ENCODE data around the gene CCDC70. TPM values are rescaled to one million over a fixed set of nuclear protein-coding genes. Genes with fewer than 3 reads are reported as not detected.

CCDC70 gene
- total and polyA plus RNA-seq, 8 donors: not detected

DNA sequence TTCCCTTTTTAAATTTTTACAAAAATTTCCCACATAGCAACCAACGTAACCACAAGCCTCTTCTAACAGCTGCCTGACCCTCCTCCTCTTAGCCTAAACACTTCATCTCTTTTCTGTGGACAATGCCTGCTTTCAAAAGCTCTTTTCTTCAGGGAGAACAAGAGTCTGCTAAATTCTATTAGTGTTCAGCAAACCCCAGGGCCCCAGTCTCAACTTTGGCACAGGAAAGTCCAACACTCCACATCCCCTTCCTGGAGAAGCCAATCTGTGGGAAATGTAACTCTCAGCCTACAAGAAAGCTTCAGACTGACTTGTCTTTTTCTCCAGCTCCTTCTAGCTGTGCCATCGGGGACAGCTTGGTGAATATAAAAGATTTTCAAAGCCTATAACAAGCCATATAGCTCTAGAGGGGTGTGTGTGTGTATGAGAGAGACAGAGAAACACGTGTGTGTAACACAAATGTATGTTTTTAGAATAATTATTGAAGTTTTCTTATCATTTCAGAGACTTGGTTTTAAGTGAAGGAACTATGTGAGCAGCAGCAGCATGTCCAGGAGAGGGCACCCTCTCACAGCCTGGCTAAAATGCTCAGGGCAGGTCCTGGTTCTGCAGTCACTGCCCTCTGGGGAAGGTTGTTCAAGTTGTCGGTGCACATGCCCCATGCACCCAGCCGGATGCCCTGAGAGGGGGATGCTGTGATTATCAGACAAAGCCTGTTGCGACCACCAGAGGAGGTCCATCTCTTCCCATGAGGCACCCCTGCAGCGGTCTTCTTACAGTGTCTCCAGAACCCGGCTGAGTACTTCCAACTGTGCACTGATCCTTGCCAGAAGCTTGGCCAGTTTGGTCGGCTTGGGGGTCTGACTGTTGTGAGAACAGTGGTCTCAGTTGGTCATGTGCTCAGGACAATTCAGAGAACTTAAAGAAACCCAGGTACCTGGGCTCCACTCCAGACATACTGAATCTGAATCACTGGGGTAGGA, 34.4 kb downstream of the CCDC70 start:
- no peaks in the 10 kb centered on the region for H3K36me3 ChIP-seq
- 47 to 50% methylated on average over 9 of the region's 9 CpGs for WGBS, 2 donors
- intact Hi-C loops (cut with DNase I): loop anchor here in 1 of 3 donors (5.0 kb wide), 1 partner anchor 231 kb away; the partner anchor contains the start of gene NEK5
- ATAC-seq: peak; percentile 66 to 95 (median 92)
- no peaks in the 10 kb centered on the region for H3K4me1 ChIP-seq
- TF ChIP-seq, protein P1, sequence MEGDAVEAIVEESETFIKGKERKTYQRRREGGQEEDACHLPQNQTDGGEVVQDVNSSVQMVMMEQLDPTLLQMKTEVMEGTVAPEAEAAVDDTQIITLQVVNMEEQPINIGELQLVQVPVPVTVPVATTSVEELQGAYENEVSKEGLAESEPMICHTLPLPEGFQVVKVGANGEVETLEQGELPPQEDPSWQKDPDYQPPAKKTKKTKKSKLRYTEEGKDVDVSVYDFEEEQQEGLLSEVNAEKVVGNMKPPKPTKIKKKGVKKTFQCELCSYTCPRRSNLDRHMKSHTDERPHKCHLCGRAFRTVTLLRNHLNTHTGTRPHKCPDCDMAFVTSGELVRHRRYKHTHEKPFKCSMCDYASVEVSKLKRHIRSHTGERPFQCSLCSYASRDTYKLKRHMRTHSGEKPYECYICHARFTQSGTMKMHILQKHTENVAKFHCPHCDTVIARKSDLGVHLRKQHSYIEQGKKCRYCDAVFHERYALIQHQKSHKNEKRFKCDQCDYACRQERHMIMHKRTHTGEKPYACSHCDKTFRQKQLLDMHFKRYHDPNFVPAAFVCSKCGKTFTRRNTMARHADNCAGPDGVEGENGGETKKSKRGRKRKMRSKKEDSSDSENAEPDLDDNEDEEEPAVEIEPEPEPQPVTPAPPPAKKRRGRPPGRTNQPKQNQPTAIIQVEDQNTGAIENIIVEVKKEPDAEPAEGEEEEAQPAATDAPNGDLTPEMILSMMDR (IDR thresholded peaks at IDR 0.05): peak in 3 of 4 donors; percentile 30 to 52 (median 46)
- FAIRE-seq: no peak
- no peak overlapping the region for H3K27ac ChIP-seq
- H3K27me3 ChIP-seq: no peaks in the 10 kb centered on the region
- H3K4me3 ChIP-seq: no peak overlapping the region
- peak; percentile 24 to 70 (median 52) for DNase-seq
- H3K9me3 ChIP-seq: no peaks in the 10 kb centered on the region

DNA sequence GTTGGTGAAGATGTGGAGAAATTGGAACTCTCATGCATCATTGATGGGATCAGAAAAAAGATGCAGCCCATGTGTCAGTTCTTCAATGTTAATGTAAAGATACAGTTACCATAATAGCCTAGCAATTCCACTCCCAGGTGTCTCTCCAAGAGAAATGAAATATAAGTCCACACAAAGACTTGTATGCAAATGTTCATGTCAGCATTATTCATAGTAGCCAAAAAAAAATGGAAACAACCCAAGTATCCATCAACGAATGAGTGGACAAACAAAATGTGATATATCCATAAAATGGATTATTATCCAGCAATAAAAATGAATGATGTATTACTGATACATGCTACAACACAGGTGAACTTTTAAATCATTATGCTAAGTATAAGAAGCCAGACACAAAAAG, 38.7 kb downstream of the CCDC70 start:
- intact Hi-C loops (cut with DNase I): no loop called here
- FAIRE-seq: no peak
- H3K4me3 ChIP-seq: no peak overlapping the region
- WGBS, 2 donors: 42 to 67% methylated on average over 1 of the region's 1 CpG
- TF ChIP-seq, protein P1 (IDR thresholded peaks at IDR 0.05): no peak
- no peak for ATAC-seq
- no peak overlapping the region for H3K27ac ChIP-seq
- H3K9me3 ChIP-seq: no peaks in the 10 kb centered on the region
- H3K4me1 ChIP-seq: no peaks in the 10 kb centered on the region
- H3K27me3 ChIP-seq: no peaks in the 10 kb centered on the region
- DNase-seq: no peak
- no peaks in the 10 kb centered on the region for H3K36me3 ChIP-seq

DNA sequence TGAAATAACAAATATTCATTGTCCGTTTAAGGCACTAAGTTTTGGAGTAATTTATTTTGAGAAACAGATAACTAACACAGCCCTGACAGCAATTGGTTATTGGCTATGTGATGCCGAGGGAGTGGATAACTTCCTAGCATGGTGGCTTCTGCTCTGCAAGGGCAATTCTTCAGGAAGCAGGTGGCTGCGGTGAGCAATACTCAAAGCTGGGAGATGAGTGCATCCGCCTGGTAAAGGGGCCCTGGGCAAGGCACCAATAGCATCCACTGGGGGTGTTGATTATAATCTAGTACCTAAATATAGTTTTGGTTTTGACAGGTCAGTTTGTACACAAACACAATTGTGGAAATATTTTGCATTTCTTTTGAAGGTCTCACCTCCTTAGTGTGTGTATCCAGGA, 41.0 kb downstream of the CCDC70 start:
- Histone ChIP-seq H3K27me3 (no peaks in the 10 kb centered on the region), H3K27ac (no peak overlapping the region), H3K4me3 (no peak overlapping the region), H3K36me3 (no peaks in the 10 kb centered on the region), H3K4me1 (no peaks in the 10 kb centered on the region), H3K9me3 (no peaks in the 10 kb centered on the region)
- intact Hi-C loops (cut with DNase I): no loop called here
- TF ChIP-seq, protein P1 (IDR thresholded peaks at IDR 0.05): no peak
- FAIRE-seq (no peak), ATAC-seq (no peak), DNase-seq (no peak)
- WGBS, 2 donors: 67 to 82% methylated on average over 4 of the region's 4 CpGs

DNA sequence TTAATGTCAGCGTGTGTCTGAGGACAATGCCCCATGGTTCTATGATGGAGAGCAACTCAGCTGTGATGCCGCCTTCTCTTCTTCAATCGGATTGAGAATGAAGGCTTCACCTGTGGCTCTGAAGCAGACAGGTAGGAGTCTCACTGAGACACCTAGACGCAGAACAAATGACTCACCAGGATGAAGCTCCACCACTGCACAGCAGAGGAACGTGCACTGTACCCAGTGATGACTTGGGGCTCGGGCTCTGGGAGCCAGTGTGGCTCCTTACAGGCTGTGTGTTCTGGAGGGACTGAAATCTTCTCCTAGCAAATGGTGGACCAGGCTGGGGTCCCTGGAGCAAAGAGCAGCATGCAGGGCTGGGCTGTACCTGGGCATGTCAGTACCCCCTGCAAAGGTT, 44.0 kb downstream of the CCDC70 start:
- no peak for FAIRE-seq
- Histone ChIP-seq H3K27ac (no peak overlapping the region), H3K9me3 (no peaks in the 10 kb centered on the region), H3K27me3 (no peaks in the 10 kb centered on the region), H3K4me3 (no peak overlapping the region), H3K36me3 (no peaks in the 10 kb centered on the region), H3K4me1 (no peaks in the 10 kb centered on the region)
- intact Hi-C loops (cut with DNase I): no loop called here
- TF ChIP-seq, protein P1 (IDR thresholded peaks at IDR 0.05): no peak
- DNase-seq: no peak
- ATAC-seq: peak in 1 of 4 donors; percentile 34
- 95 to 97% methylated on average over 6 of the region's 6 CpGs for WGBS, 2 donors

DNA sequence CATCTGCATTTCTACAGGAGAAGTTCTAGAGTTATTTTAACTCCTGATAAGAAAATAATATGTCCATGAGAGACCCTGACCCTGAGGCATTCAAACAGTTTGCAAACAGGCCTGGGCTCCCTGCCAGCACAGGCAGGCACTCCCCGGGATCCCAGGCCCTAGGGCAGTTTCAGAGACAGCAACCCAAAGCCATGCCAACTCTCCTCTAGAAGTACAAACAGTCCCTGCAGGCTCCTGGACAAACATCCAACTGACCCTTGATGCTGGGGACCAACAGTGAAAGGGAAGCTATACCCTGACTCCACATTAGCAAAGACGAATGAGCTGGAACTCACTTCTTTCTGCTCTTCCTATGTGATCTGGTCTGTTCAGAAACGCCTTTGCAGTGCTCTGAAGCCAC, 44.8 kb downstream of the CCDC70 start:
- DNase-seq: no peak
- WGBS, 2 donors: 44 to 45% methylated on average over 3 of the region's 3 CpGs
- Histone ChIP-seq H3K9me3 (no peaks in the 10 kb centered on the region), H3K27me3 (no peaks in the 10 kb centered on the region), H3K4me1 (no peaks in the 10 kb centered on the region), H3K27ac (no peak overlapping the region), H3K4me3 (no peak overlapping the region), H3K36me3 (no peaks in the 10 kb centered on the region)
- FAIRE-seq: no peak
- intact Hi-C loops (cut with DNase I): no loop called here
- peak in 2 of 4 donors; percentile 75 to 79 for ATAC-seq
- TF ChIP-seq, protein P1 (IDR thresholded peaks at IDR 0.05): no peak
